GM12872 (cell line): ENCODE measurements around the gene UST.

ENCODE experiments used
- CTCF ChIP-seq: IDR thresholded peaks from 3 replicates; pipeline ENCODE4 v1.5.1; 2011; ENCODE audit warnings: low read depth, mild to moderate bottlenecking, low read length, moderate library complexity; ENCODE audit not compliant: insufficient read depth

The UST gene

DNA sequence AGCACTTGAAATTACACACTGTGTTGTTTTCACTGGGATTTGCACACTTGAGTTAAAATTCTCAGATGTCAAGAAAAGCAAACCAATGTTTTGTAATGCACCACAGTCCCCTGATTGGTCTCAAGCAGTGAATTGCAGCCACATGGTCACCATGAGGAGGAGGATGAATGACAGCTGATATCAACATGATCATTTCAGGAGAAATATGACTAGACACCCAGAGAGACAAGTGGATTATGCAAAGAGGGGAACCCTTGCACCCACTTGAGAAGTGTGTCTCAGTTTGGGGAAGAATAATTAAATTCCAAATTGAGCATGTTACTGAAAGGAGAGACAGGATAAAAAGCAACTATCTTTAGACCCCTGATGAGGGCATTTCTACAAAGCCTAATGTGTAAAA lies 69.3 kb downstream of the UST start:
- TF ChIP-seq CTCF, result no peak

DNA sequence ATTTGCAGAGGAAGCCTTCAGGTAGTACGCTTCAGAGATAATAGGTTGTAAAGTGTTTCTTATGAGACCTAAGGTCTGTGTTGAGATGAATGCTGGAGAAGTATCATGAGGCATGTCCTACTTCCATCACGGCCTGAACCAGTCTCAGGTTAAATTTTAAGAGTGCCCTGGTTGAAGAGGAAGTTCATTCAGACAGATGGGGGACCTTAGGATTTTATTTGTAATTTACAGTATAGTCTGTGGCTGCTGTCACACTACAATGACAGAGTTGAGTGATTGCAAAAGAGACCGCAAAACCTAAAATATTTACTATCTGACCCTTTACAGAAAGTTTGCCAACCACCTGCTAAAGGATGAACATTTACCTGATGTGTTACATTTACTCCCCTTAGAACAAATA lies 70.9 kb downstream of the UST start:
- no peak for TF ChIP-seq CTCF

DNA sequence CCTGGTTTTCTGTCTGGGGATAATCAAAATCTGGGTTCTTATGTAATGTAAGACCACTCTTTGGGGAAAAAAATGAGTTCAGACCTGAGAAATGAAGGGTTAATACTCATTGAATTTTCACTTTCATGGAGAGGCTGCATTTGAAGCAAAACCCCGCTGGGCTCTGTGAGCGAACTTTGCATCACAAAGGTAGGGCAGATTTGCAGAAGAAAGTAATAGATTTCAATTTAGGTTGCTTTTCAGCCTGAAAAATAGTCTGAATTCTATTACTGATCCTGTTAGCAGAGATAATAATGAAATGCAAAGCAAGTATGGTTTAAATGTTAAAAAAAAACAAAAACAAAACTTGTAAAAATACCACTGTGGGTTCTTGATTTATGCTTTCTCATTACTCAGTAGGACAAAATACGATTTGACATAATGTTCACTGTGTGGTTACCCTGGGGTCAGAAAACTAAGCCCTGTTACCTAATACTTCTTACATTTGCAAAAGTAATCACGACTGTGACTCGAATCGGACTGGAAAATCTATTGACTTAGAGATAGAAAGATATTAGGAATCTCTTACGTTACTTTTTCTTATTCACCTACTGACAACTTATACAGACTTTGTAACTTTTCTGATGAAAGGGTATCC lies 72.2 kb downstream of the UST start:
- TF ChIP-seq CTCF, result no peak

DNA sequence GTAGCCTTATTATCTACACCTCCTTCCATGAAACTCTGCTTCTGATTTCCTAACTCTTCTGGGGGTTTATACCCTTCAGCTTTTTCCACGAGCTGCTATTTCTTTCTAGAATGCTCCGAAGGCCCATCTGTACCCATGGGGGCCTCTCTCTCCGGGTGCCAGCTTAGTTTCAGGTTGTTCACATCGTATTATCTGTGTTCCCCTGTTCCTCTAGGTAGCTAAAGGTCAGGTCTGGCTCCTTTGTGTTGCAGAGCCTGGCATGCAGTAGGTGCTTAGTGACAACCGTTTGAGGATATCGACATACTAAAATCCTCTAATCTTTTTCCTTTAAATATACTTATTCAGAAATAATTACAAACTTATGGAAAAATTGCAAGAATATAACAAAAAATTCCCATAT lies 73.0 kb downstream of the UST start:
- no peak for TF ChIP-seq CTCF

DNA sequence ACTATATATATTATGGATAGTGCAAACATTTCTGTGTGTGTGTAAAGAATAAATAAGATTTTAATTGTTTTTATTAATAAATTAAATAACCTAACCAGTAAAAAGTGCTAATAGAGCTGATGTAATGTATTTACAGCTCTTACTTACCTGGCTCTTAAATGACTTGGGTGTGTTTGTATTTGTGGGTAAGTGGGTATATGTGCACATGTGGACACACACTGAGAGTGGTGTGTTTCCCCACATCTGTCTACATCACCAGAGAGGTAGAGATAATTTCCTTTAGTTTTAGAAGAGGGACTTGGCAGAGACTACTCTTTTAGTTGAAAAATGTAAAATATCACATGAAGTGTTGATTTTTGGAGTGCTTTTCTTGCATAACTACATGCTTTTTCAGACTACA lies 76.0 kb downstream of the UST start:
- TF ChIP-seq CTCF, result no peak

DNA sequence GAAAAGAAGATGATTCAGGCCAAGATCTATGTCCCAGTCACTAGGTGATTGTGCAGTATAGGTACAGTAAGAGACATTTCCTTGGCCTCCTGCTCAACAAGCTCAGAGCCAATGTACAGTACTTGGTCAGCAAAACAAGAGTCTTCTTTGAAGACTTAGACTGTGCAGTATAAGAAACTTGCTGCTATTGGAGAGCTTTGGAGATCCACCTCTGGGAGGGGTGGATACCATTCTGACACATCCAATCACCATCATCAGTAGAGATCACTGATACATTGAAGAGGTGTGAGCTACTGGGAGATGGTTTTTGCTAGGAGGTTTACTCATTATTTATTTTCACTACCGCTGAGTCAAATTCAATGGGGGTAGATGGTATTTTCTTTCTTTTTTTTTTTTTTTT lies 77.5 kb downstream of the UST start:
- TF ChIP-seq CTCF, result no peak

DNA sequence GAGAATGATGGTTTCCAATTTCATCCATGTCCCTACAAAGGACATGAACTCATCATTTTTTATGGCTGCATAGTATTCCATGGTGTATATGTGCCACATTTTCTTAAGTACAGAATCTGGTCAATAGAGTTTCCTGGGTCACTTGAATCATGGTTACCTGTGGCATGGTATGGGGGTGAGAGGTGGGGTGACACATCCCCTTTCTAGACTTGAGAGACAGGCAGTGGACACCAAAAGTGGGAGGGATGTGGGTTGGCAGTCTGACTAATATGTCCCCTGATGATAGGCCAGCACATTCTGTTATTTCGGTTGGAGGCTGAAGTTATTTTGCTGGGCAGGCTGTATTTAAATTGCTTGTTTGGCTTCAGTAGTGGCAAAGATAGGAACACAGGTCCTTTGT lies 78.1 kb downstream of the UST start:
- no peak for TF ChIP-seq CTCF
